Left lung (tissue), 10 donors: Measurements from ENCODE around the gene CCDC33. TPM values are rescaled to one million over a fixed set of nuclear protein-coding genes. Genes with fewer than 3 reads are reported as not detected.
A peak's percentile ranks its signal among the peaks of the same experiment; 100 is the strongest.

ENCODE experiments used
- ATAC-seq: fragments of 200-7000 bp; cut with Tn5 transposase; one replicate; pipeline ENCODE4 v1.9.1; 2020; ENCODE audit warnings: moderate library complexity
- DNase-seq, 4 donors: peaks; one replicate each; pipeline ENCODE4 v3.0.0-alpha.2; 2013 to 2020
- H3K27ac ChIP-seq, 2 donors: fragments of 200-600 bp; sonication (generic) in 1 of 2; one replicate each; pipeline versions ENCODE4 v1.5.0 to v1.8.0; 2020 to 2021
- H3K27me3 ChIP-seq, 2 donors: fragments of 200-600 bp; sonication (generic) in 1 of 2; one replicate each; pipeline versions ENCODE4 v1.5.0 to v1.8.0; 2020 to 2021
- H3K36me3 ChIP-seq, 2 donors: fragments of 200-600 bp; sonication (generic) in 1 of 2; one replicate each; pipeline versions ENCODE4 v1.5.0 to v1.8.0; 2020 to 2021
- H3K4me1 ChIP-seq, 2 donors: fragments of 200-600 bp; one replicate each; pipeline ENCODE4 v1.8.0; 2021
- H3K4me3 ChIP-seq, 2 donors: fragments of 200-600 bp; sonication (generic) in 1 of 2; one replicate each; pipeline versions ENCODE4 v1.5.0 to v1.8.0; 2020 to 2021; ENCODE audit warnings: mild to moderate bottlenecking in 1 of 2
- H3K9me3 ChIP-seq, 2 donors: fragments of 200-600 bp; sonication (generic) in 1 of 2; one replicate each; pipeline versions ENCODE4 v1.5.0 to v1.8.0; 2020 to 2021
- CTCF ChIP-seq, 2 donors: fragments of 200-600 bp; sonication (generic) in 1 of 2; IDR thresholded peaks; one replicate each; pipeline versions ENCODE4 v1.5.0 to v1.8.0; 2021; ENCODE audit warnings: antibody characterized with exemption in 2 of 2
- intact Hi-C, 2 donors: fragments of 100-400 bp; cut with DNase I; formaldehyde crosslinking; loops; one replicate each; pipeline versions ENCODE4 v1.11.2 to v1.14.2; 2022
- polyA plus RNA-seq, 6 donors: library from polyadenylated mRNA; unstranded; fragments of 120-200 nt; gene quantifications; one replicate each; pipeline ENCODE4 v1.2.1, GENCODE V29; 2013; ENCODE audit not compliant: insufficient read length in 6 of 6
- total RNA-seq, 2 donors: library from RNA; stranded (reverse); fragmentation: NEBNext Ultra II Directional; extraction: Animal tissue kit (Norgen Biotek cat#: 25700); gene quantifications; one replicate each; pipeline ENCODE4 v1.2.1, GENCODE V29; 2021
- donor health status: DM: no; HTN: yes; CAD: no.
- donor health status: DM: no; HTN: no; CAD: no.

Gene CCDC33
- total and polyA plus RNA-seq, 8 donors = 1.00 to 3.2 (median 1.9) TPM; not detected in 1

DNA sequence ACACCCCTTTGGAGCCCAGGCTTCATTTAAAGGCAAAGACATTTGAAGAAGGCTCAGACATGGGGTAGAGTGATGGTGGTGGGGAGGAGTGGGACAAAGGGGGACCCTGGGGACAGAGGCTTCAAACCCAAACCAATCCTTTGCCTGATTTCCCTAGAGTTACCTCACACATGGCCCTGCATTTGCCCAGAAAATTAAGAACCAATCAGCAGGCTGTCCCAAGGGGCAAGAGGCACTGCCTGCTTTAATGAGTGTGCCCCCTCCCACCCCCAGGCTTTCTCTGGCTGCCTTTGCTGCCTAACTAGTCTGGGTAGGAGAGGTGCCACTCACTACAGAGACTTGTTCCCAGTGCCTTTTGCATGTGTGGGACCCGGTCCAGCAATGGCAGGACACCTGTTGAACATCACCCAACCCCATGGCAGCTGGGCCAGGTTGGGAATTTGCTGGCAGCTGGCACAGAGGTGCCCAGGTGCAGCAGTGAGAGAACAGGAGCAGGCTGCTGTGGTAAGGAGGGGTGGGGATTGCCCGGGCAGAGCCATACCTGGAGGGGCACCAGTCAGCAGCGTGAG lies 38.4 kb downstream of the CCDC33 start:
- no peak for TF ChIP-seq CTCF (IDR thresholded peaks at IDR 0.05)
- Histone ChIP-seq H3K4me1 (no peaks in the 10 kb centered on the region), H3K9me3 (no peaks in the 10 kb centered on the region), H3K4me3 (no peak overlapping the region), H3K27me3 (peaks cover 0 to 33% of the 10 kb centered on the region in 2 donors), H3K27ac (no peak overlapping the region), H3K36me3 (no peaks in the 10 kb centered on the region)
- ATAC-seq (no peak), DNase-seq (no peak)
- intact Hi-C loops = no loop called here

DNA sequence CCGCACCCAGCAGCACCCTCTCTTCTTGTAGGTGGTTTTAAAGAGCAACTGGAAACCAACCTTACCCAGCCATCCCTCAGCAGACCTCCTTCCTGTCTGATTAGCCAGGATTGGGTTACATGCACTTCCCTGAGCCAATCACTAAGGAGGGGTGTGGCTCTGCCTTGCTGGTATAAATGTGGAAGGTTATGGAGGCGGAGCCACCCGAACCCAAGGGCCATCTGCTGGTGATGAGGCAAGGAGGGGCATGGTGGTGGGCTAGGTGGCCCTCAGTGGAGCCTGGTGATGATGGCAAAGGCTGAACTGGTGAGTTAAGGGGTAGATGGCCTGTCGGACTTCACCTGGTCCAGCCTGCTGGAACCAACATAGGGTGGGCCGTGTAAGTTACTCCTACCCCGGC lies 39.8 kb downstream of the CCDC33 start:
- Histone ChIP-seq H3K36me3 (no peaks in the 10 kb centered on the region), H3K9me3 (no peaks in the 10 kb centered on the region), H3K4me3 (no peak overlapping the region), H3K4me1 (no peaks in the 10 kb centered on the region), H3K27me3 (peaks cover 0 to 32% of the 10 kb centered on the region in 2 donors), H3K27ac (no peak overlapping the region)
- intact Hi-C loops = no loop called here
- no peak for TF ChIP-seq CTCF (IDR thresholded peaks at IDR 0.05)
- DNase-seq (peak in 1 of 4 donors; percentile 35), ATAC-seq (no peak)

DNA sequence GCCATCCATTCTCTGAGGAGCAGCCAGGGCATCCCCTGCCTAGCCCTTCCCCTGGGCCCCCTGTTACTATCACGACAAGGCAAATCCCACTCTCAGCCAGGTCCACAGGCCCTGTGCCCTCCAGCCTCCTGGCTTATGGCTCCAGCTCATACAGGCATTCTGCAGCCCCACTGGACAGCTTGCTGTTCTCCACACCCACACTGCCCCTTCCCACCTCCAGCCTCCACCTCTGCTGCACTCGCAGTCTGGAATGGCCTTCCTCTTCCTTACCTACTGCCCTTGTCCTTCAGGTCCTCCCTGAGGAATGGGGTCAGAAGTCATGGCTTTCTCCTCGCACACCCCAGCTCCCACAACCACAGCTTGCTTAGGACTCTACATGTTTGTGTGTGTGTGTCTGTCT lies 40.4 kb downstream of the CCDC33 start:
- peaks cover 0 to 32% of the 10 kb centered on the region in 2 donors for H3K27me3 ChIP-seq
- H3K4me3 ChIP-seq = no peak overlapping the region
- no peaks in the 10 kb centered on the region for H3K36me3 ChIP-seq
- ATAC-seq = no peak
- DNase-seq = no peak
- no peak overlapping the region for H3K27ac ChIP-seq
- no peaks in the 10 kb centered on the region for H3K4me1 ChIP-seq
- intact Hi-C loops = no loop called here
- no peak for TF ChIP-seq CTCF (IDR thresholded peaks at IDR 0.05)
- H3K9me3 ChIP-seq = no peaks in the 10 kb centered on the region

DNA sequence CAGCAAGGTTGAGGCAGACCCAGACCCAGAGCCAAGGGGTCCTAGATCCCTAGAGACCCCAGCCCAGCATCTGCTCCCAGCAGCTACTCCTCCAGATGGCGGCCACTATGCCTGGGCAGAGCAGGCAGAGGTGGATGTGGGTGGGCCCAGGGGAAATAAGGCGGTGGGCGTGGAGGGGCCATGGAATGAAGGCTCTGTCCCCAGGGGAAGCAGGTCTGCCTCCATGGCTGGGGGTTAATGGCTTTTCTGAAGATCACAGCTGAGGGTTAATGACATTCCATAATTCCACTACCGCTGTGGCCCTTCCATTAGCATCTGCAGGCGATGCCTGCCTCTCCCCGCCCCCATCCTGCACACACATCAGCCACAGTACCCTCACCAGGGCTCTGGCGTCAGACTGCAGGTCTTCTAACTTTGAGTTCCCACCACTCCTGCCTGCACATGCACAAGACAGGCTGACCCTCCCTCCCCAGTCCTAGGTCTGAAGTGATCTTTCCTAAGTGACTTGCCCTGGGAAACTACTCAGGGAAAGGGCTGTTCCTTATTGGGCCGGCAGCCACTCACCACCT lies 41.2 kb downstream of the CCDC33 start:
- H3K27me3 ChIP-seq = peaks cover 0 to 31% of the 10 kb centered on the region in 2 donors
- H3K36me3 ChIP-seq = no peaks in the 10 kb centered on the region
- intact Hi-C loops = no loop called here
- H3K9me3 ChIP-seq = no peaks in the 10 kb centered on the region
- H3K4me1 ChIP-seq = no peaks in the 10 kb centered on the region
- no peak overlapping the region for H3K4me3 ChIP-seq
- ATAC-seq = no peak
- H3K27ac ChIP-seq = no peak overlapping the region
- peak in 1 of 4 donors; percentile 38 for DNase-seq
- no peak for TF ChIP-seq CTCF (IDR thresholded peaks at IDR 0.05)

DNA sequence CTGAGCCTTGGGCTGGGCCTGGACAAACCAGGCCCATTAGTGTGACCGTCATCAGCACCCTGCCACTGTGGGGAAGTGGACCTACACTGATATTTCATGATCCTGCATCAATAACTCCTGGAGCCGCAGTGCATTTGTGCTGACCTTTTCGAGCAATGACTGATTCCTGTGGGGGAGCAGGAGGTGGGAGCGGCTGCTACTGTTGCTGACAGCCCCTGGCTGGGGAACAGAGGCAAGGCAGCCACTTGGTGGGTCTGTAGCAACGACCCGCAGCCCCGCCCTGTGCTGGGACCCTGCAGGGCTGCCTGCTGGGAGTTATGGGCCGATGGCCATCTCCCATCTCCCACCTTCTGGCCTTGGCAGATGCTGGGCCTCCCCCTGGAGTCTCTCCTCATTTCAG lies 42.1 kb downstream of the CCDC33 start:
- Histone ChIP-seq H3K9me3 (no peaks in the 10 kb centered on the region), H3K27ac (no peak overlapping the region), H3K27me3 (peaks cover 0 to 33% of the 10 kb centered on the region in 2 donors), H3K4me1 (no peaks in the 10 kb centered on the region), H3K4me3 (no peak overlapping the region), H3K36me3 (no peaks in the 10 kb centered on the region)
- intact Hi-C loops = no loop called here
- no peak for ATAC-seq
- TF ChIP-seq CTCF (IDR thresholded peaks at IDR 0.05) = no peak
- peak in 1 of 4 donors; percentile 50 for DNase-seq
